NCI-H146 treated with DMSO at 0.1 percent for 48 hours (cell line): Measurements from ENCODE around the gene CBX7.

Experiments used
- DNase-seq: peaks from one replicate; lab custom pipeline; 2025; ENCODE audit not compliant: unreplicated experiment; lab: John Stamatoyannopoulos, UW

The CBX7 gene

GRCh38 chr22:39148026-39148726 is 4.3 kb downstream of the CBX7 start:
- no peak for DNase-seq

GRCh38 chr22:39147335-39148025 is 5.0 kb downstream of the CBX7 start:
- no peak for DNase-seq

- no peak for DNase-seq
Observed at GRCh38 chr22:39146256-39147101, 6.0 kb downstream of the CBX7 start.

GRCh38 chr22:39144101-39144767 is 8.2 kb downstream of the CBX7 start:
- no peak for DNase-seq

- no peak for DNase-seq
Observed at GRCh38 chr22:39142088-39142680, 10.3 kb downstream of the CBX7 start.

- no peak for DNase-seq
Observed at GRCh38 chr22:39139933-39140332, 12.5 kb downstream of the CBX7 start.

GRCh38 chr22:39138357-39138997 is 14.0 kb downstream of the CBX7 start:
- no peak for DNase-seq

GRCh38 chr22:39136317-39136716 is 16.2 kb downstream of the CBX7 start:
- no peak for DNase-seq

GRCh38 chr22:39135092-39135896 is 17.2 kb downstream of the CBX7 start:
- DNase-seq, result no peak

GRCh38 chr22:39134366-39135091 is 18.0 kb downstream of the CBX7 start:
- DNase-seq, result no peak

- no peak for DNase-seq
Observed at GRCh38 chr22:39133871-39134270, 18.6 kb downstream of the CBX7 start.

- no peak for DNase-seq
Observed at GRCh38 chr22:39132871-39133524, 19.5 kb downstream of the CBX7 start.

GRCh38 chr22:39132281-39132680 is 20.2 kb downstream of the CBX7 start:
- DNase-seq, result no peak

- DNase-seq, result no peak
Observed at GRCh38 chr22:39130892-39131855, 21.3 kb downstream of the CBX7 start.

- DNase-seq, result no peak
Observed at GRCh38 chr22:39130152-39130704, 22.3 kb downstream of the CBX7 start.

- DNase-seq, result no peak
Observed at GRCh38 chr22:39129746-39130145, 22.7 kb downstream of the CBX7 start.

- no peak for DNase-seq
Observed at GRCh38 chr22:39129081-39129480, 23.4 kb downstream of the CBX7 start.
